ENCODE results near the gene NEK6.

DNA sequence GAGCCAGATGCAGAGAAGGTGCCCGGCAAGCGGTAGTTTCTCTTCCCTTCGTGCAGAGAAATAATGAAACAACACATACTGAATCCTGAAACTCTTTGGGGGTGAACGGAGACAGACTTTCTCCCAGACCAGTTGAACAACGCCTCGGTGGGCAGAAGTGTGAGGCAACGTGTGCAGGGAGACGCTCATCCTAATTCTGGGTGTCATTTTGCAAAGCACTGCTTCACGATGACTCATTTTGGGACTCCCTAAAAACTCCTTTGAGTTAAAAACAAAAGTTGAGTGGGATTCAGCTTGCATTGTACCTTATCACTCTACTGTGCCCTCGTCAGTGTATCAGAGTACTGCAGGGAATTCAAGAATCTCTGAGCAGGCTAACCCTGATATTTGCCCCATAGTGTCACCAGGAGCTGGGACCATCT is 3.5 kb upstream of the NEK6 start:
- TF ChIP-seq EZH2phosphoT487 (IDR thresholded peaks at IDR 0.05; ENCODE audit: low read depth, severe bottlenecking, unreplicated experiment): no peak
- TF ChIP-seq, protein P1, sequence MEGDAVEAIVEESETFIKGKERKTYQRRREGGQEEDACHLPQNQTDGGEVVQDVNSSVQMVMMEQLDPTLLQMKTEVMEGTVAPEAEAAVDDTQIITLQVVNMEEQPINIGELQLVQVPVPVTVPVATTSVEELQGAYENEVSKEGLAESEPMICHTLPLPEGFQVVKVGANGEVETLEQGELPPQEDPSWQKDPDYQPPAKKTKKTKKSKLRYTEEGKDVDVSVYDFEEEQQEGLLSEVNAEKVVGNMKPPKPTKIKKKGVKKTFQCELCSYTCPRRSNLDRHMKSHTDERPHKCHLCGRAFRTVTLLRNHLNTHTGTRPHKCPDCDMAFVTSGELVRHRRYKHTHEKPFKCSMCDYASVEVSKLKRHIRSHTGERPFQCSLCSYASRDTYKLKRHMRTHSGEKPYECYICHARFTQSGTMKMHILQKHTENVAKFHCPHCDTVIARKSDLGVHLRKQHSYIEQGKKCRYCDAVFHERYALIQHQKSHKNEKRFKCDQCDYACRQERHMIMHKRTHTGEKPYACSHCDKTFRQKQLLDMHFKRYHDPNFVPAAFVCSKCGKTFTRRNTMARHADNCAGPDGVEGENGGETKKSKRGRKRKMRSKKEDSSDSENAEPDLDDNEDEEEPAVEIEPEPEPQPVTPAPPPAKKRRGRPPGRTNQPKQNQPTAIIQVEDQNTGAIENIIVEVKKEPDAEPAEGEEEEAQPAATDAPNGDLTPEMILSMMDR (IDR thresholded peaks at IDR 0.05; ENCODE audit: poor library complexity): no peak

Data from hepatocyte (in vitro differentiated cells).